ENCODE measurements around the gene NR1D2. TPM values are rescaled to one million over a fixed set of nuclear protein-coding genes. Genes with fewer than 3 reads are reported as not detected.

NR1D2 gene
- total and polyA plus RNA-seq, 2 of the 13 experiments (the other 11 are each of a cell fraction or from before 2014, with no cell fraction given), result 5.3 to 8.1 TPM

DNA sequence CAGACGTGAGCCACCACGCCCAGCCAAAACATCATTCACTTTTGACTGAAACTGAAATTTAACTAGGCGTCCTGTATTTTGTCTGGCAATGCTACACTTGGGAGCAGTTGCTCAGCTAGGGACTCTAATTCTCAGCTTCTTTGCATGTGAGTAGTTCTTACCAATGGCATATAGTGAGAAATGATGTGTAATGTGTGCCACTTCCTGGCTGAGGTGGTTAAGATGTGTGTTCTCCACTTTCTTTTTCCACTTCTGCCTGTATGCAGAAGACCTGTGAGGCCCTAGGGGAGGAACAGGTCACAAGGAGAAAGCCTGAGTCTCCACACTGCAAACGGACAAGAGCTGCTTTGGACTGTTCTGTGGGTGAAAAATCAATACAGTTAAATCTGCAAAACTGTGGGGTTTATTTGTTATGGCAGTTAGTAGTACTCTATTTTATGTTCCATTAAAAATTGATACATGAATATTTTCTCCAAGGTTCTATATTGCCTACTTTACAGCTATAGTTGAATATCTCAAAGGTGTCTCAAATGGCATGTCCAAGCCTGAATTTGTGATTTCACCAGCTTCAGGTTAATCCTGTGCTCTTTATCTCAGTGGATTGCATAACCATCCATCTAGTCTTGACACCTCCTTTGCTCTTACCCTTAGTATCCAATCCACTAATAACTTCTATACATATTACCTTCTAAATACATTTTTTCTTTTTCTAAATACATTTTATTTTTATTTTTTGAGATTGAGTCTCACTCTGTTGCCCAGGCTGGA, 59.3 kb downstream of the NR1D2 start:
- H3K4me1 ChIP-seq (ENCODE audit: insufficient read depth, low read length), result no peaks in the 10 kb centered on the region
- 64% methylated on average over 4 of the region's 4 CpGs for WGBS (ENCODE audit: low lambda C conversion rate)
- no peak overlapping the region for H3K27ac ChIP-seq (ENCODE audit: extremely low read length, insufficient read depth, low read length)
- CTCF ChIA-PET (ENCODE audit: low intra/inter-chr PET ratio, low total read pairs), result no interaction called here
- peaks cover 0 to 10% of the 10 kb centered on the region in 2 experiments; a peak in 2 of 5 replicates for H3K27me3 ChIP-seq (ENCODE audit: control insufficient read depth in 1 of 2, insufficient read depth in 2 of 2, low read length in 2 of 2)
- no peak overlapping the region for H2AFZ ChIP-seq (ENCODE audit: low read length)
- TF ChIP-seq NR2F2 (IDR thresholded peaks at IDR 0.05; ENCODE audit: borderline replicate concordance, low read depth) (no peak), ZNF382 (CRISPR knock-in tag; IDR thresholded peaks at IDR 0.05; ENCODE audit: borderline replicate concordance) (no peak), MAZ (IDR thresholded peaks at IDR 0.05; ENCODE audit: borderline replicate concordance, low read depth, low read length) (no peak), MAZ (CRISPR knock-in tag; IDR thresholded peaks at IDR 0.05; ENCODE audit: low read depth) (no peak), TCF7 (IDR thresholded peaks at IDR 0.05; ENCODE audit: low read depth) (no peak), ZNF577 (CRISPR knock-in tag; IDR thresholded peaks at IDR 0.05; ENCODE audit: borderline replicate concordance, low read depth) (no peak)
- TF ChIP-seq, protein P1, sequence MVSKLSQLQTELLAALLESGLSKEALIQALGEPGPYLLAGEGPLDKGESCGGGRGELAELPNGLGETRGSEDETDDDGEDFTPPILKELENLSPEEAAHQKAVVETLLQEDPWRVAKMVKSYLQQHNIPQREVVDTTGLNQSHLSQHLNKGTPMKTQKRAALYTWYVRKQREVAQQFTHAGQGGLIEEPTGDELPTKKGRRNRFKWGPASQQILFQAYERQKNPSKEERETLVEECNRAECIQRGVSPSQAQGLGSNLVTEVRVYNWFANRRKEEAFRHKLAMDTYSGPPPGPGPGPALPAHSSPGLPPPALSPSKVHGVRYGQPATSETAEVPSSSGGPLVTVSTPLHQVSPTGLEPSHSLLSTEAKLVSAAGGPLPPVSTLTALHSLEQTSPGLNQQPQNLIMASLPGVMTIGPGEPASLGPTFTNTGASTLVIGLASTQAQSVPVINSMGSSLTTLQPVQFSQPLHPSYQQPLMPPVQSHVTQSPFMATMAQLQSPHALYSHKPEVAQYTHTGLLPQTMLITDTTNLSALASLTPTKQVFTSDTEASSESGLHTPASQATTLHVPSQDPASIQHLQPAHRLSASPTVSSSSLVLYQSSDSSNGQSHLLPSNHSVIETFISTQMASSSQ (IDR thresholded peaks at IDR 0.05; ENCODE audit: low read depth), result no peak
- TF ChIP-seq, protein P1 (CRISPR knock-in tag; IDR thresholded peaks at IDR 0.05; ENCODE audit: borderline replicate concordance), result no peak
- no peaks in the 10 kb centered on the region for H4K20me1 ChIP-seq (ENCODE audit: insufficient read depth, low read length)
- no peak overlapping the region for H3K4me2 ChIP-seq (ENCODE audit: low read depth, low read length)
- intact Hi-C loops (cut with micrococcal nuclease; ENCODE audit: unreplicated experiment), result no loop called here
- POLR2A ChIA-PET, result no interaction called here
- ATAC-seq (no peak), DNase-seq (ENCODE audit: low spot score) (no peak), FAIRE-seq (no peak)
- H3K79me2 ChIP-seq (ENCODE audit: insufficient read depth, low read length), result no peaks in the 10 kb centered on the region
- no TSS peak for BruUV-seq (replicated peaks)
- no peak overlapping the region for H3K4me3 ChIP-seq (replicated peaks in 1 of 3; ENCODE audit: insufficient read depth in 1 of 3, low read depth in 2 of 3, low read length in 3 of 3)
- H3K9ac ChIP-seq (ENCODE audit: insufficient read depth, low read depth, low read length), result no peak overlapping the region
- in situ Hi-C loops (cut with HindIII; ENCODE audit: extremely low pct_ligation_motif_present, low pct_unique_long_range_greater_than_20kb), result loop anchor here (25.0 kb wide), 1 partner anchor 683 kb away; no protein-coding TSS in a partner anchor
- no peaks in the 10 kb centered on the region for H3K36me3 ChIP-seq (replicated peaks in 1 of 2; ENCODE audit: control insufficient read depth in 1 of 2, insufficient read depth in 2 of 2, low read length in 2 of 2)
- H3K9me3 ChIP-seq (ENCODE audit: low read length), result no peaks in the 10 kb centered on the region

Data from HepG2 (cell line).